NCI-H510A (cell line): ENCODE measurements around the gene EGR1.
"Not testable (repeated sequence)": the region's sequence is repeated elsewhere in the genome, so short reads cannot be mapped to it uniquely, and the experiment has no call there.

Experiments
- DNase-seq: peaks from one replicate; lab custom pipeline; 2025; lab: John Stamatoyannopoulos, UW

EGR1 gene

GRCh38 chr5:138469540-138470321 lies 4.5 kb downstream of the EGR1 start:
- DNase-seq = no peak

GRCh38 chr5:138470322-138471051 lies 5.2 kb downstream of the EGR1 start:
- DNase-seq = no peak

GRCh38 chr5:138471052-138471361 lies 5.7 kb downstream of the EGR1 start:
- DNase-seq = no peak

GRCh38 chr5:138472353-138472752 lies 7.1 kb downstream of the EGR1 start:
- no peak for DNase-seq

- not testable (repeated sequence) for DNase-seq
These were observed 7.9 kb downstream of the EGR1 start for GRCh38 chr5:138473151-138473550.

GRCh38 chr5:138476918-138477317 lies 11.6 kb downstream of the EGR1 start:
- DNase-seq = no peak

GRCh38 chr5:138482638-138483037 lies 17.4 kb downstream of the EGR1 start:
- no peak for DNase-seq

GRCh38 chr5:138488481-138488945 lies 23.2 kb downstream of the EGR1 start:
- DNase-seq = no peak

- no peak for DNase-seq
These were observed 24.4 kb downstream of the EGR1 start for GRCh38 chr5:138489683-138490061.

GRCh38 chr5:138490648-138491283 lies 25.5 kb downstream of the EGR1 start:
- DNase-seq = no peak

GRCh38 chr5:138491284-138491648 lies 26.0 kb downstream of the EGR1 start:
- DNase-seq = no peak

GRCh38 chr5:138491669-138492559 lies 26.6 kb downstream of the EGR1 start:
- peak; percentile 65 for DNase-seq

- DNase-seq = no peak
These were observed 27.3 kb downstream of the EGR1 start for GRCh38 chr5:138492560-138493045.

- DNase-seq = no peak
These were observed 30.1 kb downstream of the EGR1 start for GRCh38 chr5:138495351-138495750.

- no peak for DNase-seq
These were observed 33.1 kb downstream of the EGR1 start for GRCh38 chr5:138498376-138498775.

GRCh38 chr5:138502121-138502520 lies 36.8 kb downstream of the EGR1 start:
- DNase-seq = no peak

GRCh38 chr5:138502521-138502920 lies 37.2 kb downstream of the EGR1 start:
- no peak for DNase-seq

- peak; percentile 12 for DNase-seq
These were observed 38.4 kb downstream of the EGR1 start for GRCh38 chr5:138503487-138504270.

GRCh38 chr5:138504799-138505198 lies 39.5 kb downstream of the EGR1 start:
- DNase-seq = no peak

- DNase-seq = no peak
These were observed 41.4 kb downstream of the EGR1 start for GRCh38 chr5:138506370-138507306.
